Mesenteric fat pad (tissue), 1 donor: ENCODE data around the gene ABCG1. TPM values are rescaled to one million over a fixed set of nuclear protein-coding genes. Genes with fewer than 3 reads are reported as not detected.

ENCODE experiments used
- DNase-seq: peaks from one replicate; pipeline ENCODE4 v3.0.0-alpha.2; 2020; ENCODE audit warnings: low spot score
- total RNA-seq: library from RNA; stranded (reverse); fragmentation: NEBNext Ultra II Directional; extraction: Animal tissue kit (Norgen Biotek cat#: 25700); gene quantifications from one replicate; pipeline ENCODE4 v1.2.1, GENCODE V29; 2021
- donor health status: DM: yes; HTN: yes; CAD: no.

Gene ABCG1
- total RNA-seq, 1 donor from 2014 or later, result 25.9 TPM

DNA sequence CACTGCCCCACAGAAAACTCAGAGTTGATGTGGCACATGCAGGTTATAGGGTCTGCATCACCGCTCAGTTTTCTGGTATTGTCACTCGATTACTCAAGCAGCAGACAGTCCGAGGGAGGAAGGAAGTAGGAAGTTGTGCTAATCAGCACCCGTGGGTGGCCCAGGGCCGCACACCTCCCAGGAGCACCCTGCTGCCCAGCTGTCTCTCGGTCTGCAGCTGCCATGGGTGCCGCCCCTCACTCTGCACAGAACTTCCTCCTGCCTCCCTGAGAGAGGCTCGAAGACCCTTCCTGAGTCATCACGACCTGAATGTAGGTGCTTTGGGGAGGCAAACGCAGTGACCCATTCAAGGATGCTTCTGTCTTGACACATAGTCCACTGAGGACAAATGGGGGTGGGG lies 100.4 kb downstream of the ABCG1 start:
- no peak for DNase-seq

DNA sequence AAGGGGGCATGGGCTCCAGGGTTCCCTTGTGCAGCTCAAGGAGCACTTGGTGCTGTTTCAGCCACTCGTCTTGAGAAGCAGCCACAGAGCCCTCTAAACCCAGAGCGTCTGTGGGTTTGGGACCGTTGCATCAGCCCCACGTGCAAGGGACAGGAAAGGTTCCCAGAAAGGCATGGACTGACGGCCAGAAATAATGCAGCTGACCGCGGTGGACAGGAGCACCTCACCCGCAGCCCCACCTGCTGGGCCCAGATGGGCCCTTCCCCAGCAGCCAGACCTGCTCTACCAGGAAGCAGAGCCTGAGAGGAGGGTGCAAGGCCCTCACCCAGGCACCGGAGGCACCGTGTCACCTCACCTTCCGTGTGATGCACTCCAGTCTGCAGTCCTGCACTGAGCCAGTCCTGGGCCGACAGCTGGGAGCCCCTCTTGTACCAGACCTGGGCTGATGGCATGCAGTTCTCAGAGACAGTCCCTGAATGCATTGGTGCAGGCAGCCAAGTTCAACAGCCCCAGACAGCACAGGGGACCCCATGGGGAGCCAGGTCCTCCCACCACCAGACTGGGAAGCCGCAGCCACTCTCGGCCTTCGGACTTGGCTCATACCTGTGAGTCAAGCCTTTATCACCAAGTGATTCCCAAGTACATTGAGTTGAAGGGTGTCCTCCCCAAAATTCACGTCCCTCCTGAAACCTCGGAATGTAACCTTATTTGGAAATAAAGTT lies 101.1 kb downstream of the ABCG1 start:
- DNase-seq, result no peak

DNA sequence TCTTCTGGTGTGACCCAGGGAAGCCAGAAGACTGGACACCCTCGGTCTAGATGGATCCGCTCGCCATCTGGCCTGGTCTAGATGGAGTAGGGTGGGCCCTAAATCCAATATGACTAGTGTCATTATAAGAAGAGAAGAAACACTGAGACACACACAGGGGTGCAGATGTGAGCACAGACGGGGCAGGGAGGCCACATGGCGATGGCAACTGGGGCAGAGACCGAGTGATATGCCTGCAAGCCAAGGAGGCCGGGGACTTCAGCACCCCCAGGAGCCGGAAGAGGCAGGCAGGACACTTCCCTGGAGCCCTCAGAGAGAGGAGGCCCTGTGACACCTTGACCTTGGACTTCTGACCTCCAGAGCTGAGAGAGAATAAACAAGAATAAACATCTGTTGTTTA lies 101.9 kb downstream of the ABCG1 start:
- DNase-seq, result no peak

DNA sequence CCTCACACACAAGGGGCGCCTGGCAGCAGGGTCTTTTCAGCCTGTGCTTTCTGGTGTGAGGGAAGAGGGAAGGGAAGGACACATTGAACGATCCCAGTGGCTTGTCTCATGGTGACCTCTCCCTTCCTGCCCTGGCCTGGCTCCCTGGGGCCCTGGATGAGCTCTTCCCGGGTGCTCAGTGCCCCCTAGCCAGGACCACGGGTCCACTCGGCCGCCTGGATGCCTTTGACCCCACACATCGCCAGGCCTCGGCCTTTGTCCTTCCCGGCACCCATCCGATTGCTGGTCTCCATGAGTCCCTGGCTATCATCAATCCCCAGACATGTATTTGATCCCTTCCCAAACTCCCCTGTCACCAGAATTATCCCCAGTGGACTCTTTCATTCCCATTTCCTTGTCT lies 102.3 kb downstream of the ABCG1 start:
- DNase-seq, result no peak

DNA sequence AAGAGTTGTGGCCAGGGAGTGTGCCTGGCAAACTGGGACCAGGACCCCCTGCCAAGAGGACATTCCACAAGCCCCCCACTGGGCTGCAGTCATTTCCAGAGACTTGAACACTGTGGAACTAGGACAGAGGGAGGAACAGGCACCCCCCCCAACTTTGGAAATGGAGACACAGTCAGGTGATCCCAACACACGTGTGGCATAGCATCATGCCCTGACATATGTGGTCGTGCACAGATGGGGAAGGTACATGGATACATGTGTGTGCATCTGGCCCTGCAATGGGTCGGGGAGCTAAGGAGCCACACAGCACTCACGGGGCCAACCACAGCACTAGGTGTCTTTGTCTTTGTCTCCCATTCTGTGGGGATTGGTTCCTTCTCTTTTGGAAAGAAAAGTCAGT lies 102.9 kb downstream of the ABCG1 start:
- DNase-seq, result no peak

DNA sequence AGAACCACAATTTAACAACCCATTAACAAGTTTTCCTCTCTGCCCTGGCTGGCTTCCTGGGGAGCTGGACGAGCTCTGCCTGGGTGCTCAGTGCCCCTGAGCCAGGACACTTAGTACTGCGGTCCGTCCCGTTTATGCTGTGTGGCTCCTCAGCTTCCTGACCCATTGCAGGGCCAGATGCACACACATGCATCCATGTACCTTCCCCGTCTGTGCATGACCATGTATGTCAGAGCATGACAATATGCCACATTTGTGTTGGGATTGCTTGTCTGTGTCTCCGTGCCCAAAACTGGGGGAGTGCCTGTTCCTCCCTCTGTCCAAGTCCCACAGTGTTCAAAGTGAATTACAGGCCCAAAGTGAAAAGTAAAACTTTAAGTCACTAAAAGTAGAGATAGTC lies 106.0 kb downstream of the ABCG1 start:
- DNase-seq, result no peak

DNA sequence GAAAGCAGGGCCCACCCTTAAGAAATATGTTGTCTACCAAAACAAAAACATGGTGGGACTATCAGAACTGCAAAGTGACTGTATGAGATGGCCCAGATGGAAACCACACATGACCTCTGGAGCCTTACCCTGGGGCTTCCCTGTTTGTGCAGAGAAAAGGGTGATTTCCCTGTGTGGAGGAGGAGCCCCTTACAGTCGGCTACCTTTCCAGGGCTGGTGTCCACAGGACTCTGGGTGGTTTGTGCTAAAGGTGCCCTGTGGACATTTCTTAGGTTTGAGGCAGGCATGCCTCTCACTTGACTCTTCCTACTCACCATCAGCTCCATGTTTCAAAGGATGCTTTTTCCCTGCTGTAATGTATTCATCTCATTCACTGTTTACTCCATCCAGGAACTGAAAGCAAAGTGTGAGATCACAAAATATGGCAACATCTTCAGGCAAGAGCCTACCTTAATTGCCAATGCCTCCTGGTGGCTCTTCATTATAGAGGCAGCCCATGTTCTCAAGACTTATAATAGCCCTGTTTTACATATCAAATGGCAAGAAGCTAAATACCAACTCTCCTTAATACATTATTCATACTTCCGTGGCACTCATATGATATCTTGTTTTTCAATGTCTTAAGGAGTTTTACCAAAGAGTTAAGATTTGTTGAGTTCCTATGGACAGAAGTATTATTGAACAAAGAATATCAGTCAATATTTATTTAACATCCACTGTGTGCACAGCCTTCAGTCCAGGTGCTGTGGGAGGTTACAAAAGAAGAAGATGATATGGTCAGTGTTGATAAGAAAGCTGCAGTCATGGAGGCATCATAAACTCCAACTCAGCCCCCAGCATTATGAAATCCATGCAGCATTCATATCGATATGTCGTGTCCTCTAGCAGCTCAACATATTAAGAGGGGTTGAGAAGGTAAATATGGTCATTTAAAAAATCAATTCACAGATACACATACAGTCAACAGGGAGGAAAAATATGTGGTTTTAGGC lies 111.7 kb downstream of the ABCG1 start:
- no peak for DNase-seq

DNA sequence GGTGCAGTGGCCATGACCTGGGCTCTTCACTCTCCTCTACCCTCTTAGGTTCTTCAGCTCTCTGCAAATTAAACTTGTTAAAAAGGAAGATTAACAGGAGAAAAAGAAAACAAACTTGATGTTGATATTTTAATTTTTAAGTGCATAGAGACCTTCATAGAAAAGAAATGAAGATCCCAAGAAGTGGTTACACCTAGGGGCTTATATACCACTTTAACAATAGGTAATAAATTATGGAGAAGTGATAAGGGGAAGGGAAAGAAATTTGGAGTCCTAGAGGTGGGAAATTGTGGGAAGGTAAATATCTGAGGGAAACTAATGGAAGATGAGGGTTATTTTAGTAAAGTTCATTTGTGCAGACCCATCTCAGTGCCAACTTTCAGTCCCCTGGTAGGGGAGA lies 112.7 kb downstream of the ABCG1 start:
- no peak for DNase-seq

DNA sequence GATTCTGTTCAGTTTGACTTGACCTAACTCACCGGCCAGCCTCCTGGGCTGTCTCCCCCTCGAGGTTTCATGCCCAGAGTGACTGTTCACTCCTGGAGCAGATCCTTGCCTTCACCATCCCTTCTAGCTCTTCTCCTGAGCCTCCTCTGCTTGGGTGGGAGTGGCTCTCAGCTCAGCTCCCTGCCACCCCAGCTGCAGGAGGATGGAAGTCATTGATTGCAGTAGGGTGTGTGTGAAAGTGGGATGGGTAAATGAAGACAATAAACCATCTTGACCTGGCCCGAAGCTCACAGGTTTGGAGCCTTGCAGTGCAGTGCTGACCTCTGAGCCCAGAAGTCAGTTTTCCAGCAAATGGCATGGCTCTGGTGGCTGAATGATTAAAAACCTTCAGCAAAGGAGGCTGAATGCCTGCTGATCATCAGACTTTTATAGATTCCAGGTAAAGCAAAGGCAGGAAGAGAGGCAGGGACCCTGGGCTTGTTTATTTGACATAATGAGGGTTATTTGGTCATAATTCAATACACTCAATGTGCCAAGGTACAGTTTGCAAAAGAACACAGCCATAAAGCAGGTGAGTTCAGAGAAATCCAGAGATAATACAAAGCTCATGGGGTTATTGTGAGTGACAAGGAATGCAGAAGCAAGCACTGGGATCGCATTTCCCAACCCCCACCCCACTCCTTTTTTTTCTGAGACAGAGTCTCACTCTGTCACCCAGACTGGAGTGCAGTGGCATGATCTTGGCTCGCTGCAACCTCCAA lies 113.8 kb downstream of the ABCG1 start:
- DNase-seq, result no peak

DNA sequence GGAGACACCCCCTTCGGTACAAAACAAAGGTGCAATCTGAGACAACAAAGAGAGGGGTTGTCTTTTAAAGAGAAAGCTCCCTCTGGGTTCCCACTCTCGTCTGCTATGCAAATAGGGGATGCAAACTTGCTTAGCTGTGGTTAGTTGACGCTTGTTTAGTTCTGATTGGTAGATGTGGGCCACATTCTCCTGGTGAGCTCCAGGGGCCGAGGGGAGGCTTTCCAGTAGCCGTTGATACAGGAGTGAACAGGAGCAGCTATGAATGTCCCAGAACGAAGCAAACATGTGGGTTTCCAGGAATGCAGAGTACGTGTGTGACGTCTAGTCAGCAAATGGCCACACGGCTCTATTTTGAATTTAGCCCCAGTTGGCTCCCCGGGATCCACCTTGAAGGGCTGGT lies 117.1 kb downstream of the ABCG1 start:
- DNase-seq, result no peak

DNA sequence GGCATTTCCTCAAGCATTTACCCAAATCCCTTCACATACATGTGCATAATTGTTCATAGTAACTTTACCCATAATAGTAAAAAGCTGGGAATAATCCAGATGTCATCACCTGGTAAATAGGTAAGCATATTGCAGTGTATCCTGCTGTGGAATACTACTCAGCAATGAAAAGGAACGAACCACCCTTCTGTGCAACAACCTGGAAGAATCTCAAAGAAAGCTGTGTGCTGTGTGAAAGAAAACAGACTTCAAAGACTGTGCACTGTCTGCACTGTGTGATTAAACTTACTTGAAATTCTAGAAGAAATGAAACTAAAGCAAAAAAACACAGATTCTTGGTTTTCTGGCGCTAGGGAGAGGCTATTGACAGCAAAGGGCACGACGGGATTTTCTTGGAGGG lies 118.3 kb downstream of the ABCG1 start:
- DNase-seq, result no peak

DNA sequence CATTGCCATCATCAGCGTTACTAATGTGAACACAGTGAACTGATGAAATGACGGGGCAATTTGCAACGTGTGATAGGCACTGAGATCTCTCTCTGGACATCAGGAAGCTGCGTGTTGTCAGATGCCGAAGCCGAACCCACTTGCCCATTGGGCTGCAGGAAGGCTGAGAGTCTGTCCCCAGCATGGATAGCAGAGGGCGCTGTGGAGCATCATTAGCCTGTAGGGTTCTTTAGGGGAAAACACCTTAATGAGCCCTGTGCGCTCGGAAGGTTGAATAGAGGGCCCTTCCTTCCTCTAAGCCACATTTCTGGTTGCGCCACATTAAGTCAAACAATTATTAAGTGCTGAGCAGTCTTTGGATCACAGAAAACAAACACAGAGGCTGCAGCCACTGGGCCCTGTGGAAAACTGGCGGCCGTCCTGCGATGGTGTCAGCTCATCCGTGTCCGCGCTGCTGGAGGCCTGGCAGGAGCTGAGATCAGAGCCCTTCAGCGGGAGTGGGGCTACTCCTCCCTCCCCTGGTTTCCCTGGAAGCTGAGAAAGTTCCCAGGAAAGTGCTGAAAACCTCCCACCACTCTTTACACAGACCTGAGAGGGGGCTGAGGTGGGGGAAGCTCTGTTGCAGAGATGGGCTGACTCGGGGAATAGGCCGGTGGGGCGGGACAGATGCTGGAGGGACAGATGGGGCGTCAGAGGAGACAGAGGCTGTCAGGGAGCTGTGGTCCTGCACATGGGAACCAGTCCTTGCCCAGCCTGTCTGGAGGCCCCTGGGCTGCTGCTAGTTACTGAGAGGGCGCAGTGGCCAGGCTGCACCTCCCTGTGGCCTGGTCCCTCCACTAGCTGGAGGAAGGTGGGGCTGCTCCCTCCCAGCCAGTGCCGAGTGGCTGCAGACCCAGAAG lies 119.1 kb downstream of the ABCG1 start:
- no peak for DNase-seq

DNA sequence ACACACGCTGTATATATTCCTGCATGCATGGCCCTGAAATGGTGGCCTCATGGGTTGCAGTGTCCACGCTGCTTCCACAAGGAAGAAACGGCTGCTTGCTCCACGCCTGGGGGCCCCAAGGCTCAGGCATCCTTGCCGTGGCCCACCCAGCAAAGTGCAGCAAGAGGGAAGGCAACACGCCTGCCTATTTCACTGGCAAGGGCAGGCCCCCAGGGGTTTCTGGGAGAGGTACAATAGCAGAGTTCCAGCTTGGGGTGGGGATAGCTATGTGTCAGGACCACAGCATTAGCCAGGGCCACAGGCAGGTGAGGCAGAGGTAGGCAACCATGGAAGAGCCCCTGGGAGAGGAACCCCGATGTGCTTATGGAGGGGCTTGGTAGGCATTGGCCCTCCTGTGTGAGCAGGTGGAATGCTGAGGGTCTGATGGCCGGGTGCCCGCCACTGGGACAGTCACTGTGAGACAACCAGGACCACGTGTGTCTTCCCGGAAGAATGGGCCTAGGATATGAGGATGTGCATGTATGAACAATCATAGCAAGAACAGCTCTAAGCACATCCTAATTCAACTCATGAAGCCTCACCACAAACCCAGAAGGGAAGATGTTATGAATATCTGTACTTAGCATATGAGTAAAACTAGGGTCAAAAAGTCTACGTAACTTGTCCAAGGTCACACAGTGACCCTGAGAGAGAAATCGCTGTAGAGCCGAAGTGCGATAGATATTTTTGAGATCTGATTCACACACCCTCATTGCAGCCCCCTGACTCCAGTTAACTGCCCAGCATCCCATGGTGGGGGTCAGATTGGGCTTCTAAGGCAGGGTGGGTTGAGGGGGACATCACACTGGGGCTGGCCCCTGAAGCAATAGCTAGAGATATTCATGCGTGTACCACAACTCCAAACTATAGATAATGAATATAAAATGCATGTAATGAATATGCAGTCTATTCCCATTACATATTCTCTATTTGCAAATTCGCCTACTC lies 120.1 kb downstream of the ABCG1 start:
- DNase-seq, result no peak

DNA sequence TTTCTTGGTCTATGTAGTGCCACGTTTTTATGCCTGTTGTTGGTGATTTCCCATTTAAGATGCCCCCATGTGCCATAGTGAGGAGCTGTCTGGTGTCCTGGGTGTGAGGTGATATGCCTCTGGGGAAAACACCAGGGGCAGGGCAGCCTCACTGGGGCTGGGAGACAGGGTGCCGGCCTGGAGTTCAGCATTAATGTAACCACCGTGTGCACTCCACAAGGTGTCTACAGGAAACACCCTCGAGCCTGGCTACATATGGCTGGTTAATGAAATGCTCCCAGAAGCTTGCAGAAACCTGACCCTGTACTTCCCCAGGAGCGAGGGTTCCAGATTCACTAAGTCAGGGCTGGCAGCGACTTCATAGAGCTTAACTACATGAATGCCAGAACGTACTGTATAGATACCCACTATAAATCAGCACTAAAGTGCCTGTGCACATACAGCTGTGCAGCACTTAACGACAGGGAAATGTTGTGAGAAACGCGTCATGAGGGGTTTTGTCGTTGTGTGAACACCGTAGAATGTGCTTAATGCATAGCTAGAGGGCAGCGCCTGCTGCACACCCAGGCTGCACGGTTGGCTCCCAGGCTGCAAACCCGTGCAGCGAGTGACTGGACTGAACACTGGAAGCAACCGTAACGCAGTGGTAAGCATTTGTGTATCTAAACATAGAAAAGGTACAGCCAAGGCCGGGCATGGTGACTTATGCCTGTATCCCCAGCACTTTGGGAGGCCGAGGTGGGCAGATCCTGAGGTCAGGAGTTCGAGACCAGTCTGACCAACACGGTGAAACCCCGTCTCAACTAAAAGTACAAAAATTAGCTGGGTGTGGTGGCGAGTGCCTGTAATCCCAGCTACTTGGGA lies 121.5 kb downstream of the ABCG1 start:
- DNase-seq, result no peak

DNA sequence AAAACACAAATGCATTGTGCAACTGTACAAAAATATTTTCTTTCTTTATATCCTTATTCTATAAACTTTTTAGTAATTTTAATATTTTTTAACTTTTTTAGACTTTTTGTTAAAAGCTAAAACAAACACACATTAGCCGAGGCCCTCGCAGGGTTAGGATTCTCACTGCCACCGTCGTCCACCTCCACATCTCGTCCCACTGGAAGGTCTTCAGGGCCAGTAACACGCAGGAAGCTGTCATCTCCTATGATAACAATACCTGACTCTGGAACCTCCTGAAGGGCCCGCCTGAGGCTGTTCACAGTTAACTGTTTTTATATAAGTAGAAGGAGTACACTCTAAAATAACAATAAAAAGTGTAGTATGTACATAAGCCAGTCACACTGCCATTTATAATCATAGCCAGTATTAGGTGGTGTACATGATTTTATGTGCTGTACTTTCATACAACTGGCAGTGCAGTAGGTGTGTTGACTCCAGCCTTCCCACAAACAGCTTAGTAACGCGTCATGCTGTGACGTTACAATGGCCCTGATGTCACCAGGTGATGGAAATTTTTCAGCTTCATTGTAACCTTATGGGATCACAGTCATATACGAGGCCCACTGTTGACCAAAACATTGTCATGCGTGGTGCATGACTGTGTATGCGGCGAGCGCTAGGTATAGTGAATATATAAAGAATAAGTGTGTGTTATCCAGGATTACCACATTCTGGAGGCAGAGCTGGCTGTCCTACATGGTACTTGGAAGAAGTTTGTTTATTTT lies 123.0 kb downstream of the ABCG1 start:
- DNase-seq, result no peak

DNA sequence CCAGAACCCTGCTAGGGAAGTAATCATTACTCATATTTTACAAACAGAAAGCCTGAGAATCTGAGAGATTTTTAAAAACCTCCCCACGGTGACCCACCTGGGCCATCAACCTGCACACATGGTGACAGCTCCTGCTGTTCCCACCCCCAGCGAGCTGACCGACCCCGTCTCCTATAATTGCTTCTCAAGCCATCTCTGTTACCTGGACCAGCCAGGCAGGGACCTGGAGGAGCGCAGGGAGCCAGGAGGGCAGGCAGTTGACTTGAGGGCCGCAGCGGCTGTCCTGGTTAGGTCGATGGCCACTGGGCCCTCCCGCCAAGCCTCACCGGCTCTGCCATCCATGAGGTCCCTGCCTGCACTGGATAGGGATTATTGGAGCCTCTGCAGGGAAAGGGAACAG lies 124.2 kb downstream of the ABCG1 start:
- no peak for DNase-seq

DNA sequence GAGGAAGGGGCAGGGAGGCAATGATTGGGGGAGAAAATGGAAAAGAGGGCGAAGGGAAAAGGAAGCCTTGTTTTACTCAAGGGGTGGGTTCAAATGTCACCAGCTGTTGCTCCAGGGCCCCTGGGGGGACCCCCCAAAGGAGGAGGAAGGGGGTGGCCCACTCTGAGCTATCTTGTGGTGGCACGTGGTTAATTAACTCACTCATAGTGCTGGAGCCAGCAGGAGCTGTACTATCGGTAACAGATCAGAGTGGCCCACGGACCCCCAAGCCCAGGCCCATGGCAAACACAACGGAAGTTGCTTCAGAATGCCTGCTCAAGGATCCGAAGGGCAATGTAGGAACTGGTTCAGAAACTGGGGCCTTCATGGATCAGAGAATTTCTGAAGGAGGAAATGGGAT lies 124.6 kb downstream of the ABCG1 start:
- DNase-seq, result no peak
